ENCODE results near the gene ZNF319.

- TF ChIP-seq POLR2A (IDR thresholded peaks at IDR 0.05; ENCODE audit: low read depth, low read length) (no peak), POLR2AphosphoS5 (IDR thresholded peaks at IDR 0.05; ENCODE audit: low read depth, low read length) (no peak)
These were observed 40.2 kb downstream of the ZNF319 start for GRCh38 chr16:57960310-57960709.
